DND-41 (cell line): ENCODE measurements around the gene TRAPPC5.

ENCODE experiments used
- ATAC-seq: fragments of 200-7000 bp; cut with Tn5 transposase; 3 replicates; pipeline ENCODE4 v1.9.1; 2021; ENCODE audit warnings: low read depth; ENCODE audit not compliant: insufficient read depth
- DNase-seq: peaks from one replicate; pipeline ENCODE4 v3.0.0-alpha.2; 2020
- H2AFZ ChIP-seq: 2 replicates; pipeline ENCODE4 v1.6.0; 2012; ENCODE audit warnings: low read depth, low read length
- H3K27ac ChIP-seq: 2 replicates; pipeline ENCODE4 v1.5.1; 2012; ENCODE audit warnings: low read length, inconsistent platforms
- H3K27me3 ChIP-seq: fragments of 200-600 bp; sonication (generic); 2 replicates; pipeline ENCODE4 v1.6.0; 2012; ENCODE audit warnings: low read length, mild to moderate bottlenecking, inconsistent platforms; ENCODE audit not compliant: insufficient read depth, poor library complexity
- H3K36me3 ChIP-seq: 2 replicates; pipeline ENCODE4 v1.5.1; 2012; ENCODE audit warnings: low read length, inconsistent platforms; ENCODE audit not compliant: insufficient read depth
- H3K4me1 ChIP-seq: 2 replicates; pipeline ENCODE4 v1.5.1; 2012; ENCODE audit warnings: mild to moderate bottlenecking, low read length; ENCODE audit not compliant: insufficient read depth
- H3K4me2 ChIP-seq: 2 replicates; pipeline ENCODE4 v1.6.0; 2012; ENCODE audit warnings: mild to moderate bottlenecking, moderate library complexity, low read length, inconsistent platforms; ENCODE audit not compliant: insufficient read depth
- H3K4me3 ChIP-seq, 2 experiments: fragments of 200-600 bp in 1 of 2; shearing (Covaris generic) in 1 of 2; 2 replicates each; pipeline ENCODE4 v1.5.1; 2012 to 2016; ENCODE audit warnings: inconsistent platforms in 2 of 2, low read length in 2 of 2, mild to moderate bottlenecking in 2 of 2, low read depth in 1 of 2, moderate library complexity in 1 of 2
- H3K79me2 ChIP-seq: 2 replicates; pipeline ENCODE4 v1.6.0; 2012; ENCODE audit warnings: low read length, inconsistent platforms; ENCODE audit not compliant: insufficient read depth
- H3K9ac ChIP-seq: 2 replicates; pipeline ENCODE4 v1.6.0; 2012; ENCODE audit warnings: low read depth, mild to moderate bottlenecking, inconsistent platforms, low read length, moderate library complexity
- H3K9me3 ChIP-seq: 2 replicates; pipeline ENCODE4 v1.5.1; 2012; ENCODE audit warnings: low read length, moderate library complexity, mild to moderate bottlenecking, inconsistent platforms; ENCODE audit not compliant: insufficient read depth, severe bottlenecking
- H4K20me1 ChIP-seq: 2 replicates; pipeline ENCODE4 v1.6.0; 2012; ENCODE audit warnings: low read length; ENCODE audit not compliant: insufficient read depth
- EZH2 ChIP-seq: IDR thresholded peaks from 3 replicates; pipeline ENCODE4 v1.6.1; 2012; ENCODE audit warnings: borderline replicate concordance, low read depth, mild to moderate bottlenecking, moderate library complexity, low read length, inconsistent platforms; ENCODE audit not compliant: severe bottlenecking
- TF ChIP-seq, protein P1 (sequence below): IDR thresholded peaks from 2 replicates; pipeline ENCODE4 v1.5.1; 2012; ENCODE audit warnings: borderline replicate concordance, low read length, moderate library complexity, mild to moderate bottlenecking; ENCODE audit not compliant: poor library complexity, severe bottlenecking; ENCODE audit errors: extremely low read depth

TRAPPC5 gene

DNA sequence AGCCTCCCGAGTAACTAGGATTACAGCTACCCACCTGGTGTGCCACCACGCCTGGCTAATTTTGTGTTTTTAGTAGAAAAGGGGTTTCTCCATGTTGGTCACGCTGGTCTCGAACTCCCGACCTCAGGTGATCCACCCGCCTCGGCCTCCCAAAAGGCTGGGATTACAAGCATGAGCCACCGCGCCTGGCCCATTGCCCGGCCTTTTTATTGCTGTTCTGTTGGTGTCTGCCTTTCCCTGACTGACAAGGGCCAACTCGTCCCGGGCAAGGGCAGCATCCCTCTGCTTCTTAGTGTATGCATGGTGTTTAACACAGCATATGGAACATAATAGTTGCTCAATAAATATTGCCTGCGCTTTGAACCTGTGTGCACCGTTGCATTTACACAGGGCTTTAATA is 18.0 kb upstream of the TRAPPC5 start:
- H3K4me1 ChIP-seq: peaks cover 12% of the 10 kb centered on the region
- no peaks in the 10 kb centered on the region for H3K79me2 ChIP-seq
- H3K9me3 ChIP-seq: no peaks in the 10 kb centered on the region
- no peak overlapping the region for H2AFZ ChIP-seq
- DNase-seq: no peak
- no peak overlapping the region for H3K27ac ChIP-seq
- no peaks in the 10 kb centered on the region for H3K27me3 ChIP-seq
- TF ChIP-seq EZH2: no peak
- TF ChIP-seq, protein P1, sequence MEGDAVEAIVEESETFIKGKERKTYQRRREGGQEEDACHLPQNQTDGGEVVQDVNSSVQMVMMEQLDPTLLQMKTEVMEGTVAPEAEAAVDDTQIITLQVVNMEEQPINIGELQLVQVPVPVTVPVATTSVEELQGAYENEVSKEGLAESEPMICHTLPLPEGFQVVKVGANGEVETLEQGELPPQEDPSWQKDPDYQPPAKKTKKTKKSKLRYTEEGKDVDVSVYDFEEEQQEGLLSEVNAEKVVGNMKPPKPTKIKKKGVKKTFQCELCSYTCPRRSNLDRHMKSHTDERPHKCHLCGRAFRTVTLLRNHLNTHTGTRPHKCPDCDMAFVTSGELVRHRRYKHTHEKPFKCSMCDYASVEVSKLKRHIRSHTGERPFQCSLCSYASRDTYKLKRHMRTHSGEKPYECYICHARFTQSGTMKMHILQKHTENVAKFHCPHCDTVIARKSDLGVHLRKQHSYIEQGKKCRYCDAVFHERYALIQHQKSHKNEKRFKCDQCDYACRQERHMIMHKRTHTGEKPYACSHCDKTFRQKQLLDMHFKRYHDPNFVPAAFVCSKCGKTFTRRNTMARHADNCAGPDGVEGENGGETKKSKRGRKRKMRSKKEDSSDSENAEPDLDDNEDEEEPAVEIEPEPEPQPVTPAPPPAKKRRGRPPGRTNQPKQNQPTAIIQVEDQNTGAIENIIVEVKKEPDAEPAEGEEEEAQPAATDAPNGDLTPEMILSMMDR: no peak
- H3K36me3 ChIP-seq: no peaks in the 10 kb centered on the region
- ATAC-seq: no peak
- no peaks in the 10 kb centered on the region for H4K20me1 ChIP-seq
- H3K9ac ChIP-seq: no peak overlapping the region
- H3K4me3 ChIP-seq: no peak overlapping the region
- H3K4me2 ChIP-seq: no peak overlapping the region

- no peak for TF ChIP-seq EZH2
- TF ChIP-seq, protein P1: no peak
- ATAC-seq (no peak), DNase-seq (no peak)
- Histone ChIP-seq H3K4me2 (no peak overlapping the region), H3K79me2 (no peaks in the 10 kb centered on the region), H3K4me1 (peaks cover 5% of the 10 kb centered on the region), H3K9ac (no peak overlapping the region), H3K27ac (no peak overlapping the region), H3K27me3 (no peaks in the 10 kb centered on the region), H3K4me3 (no peak overlapping the region), H4K20me1 (no peaks in the 10 kb centered on the region), H3K9me3 (no peaks in the 10 kb centered on the region), H3K36me3 (no peaks in the 10 kb centered on the region), H2AFZ (no peak overlapping the region)
Observed at GRCh38 chr19:7663706-7664105, 16.9 kb upstream of the TRAPPC5 start.

DNA sequence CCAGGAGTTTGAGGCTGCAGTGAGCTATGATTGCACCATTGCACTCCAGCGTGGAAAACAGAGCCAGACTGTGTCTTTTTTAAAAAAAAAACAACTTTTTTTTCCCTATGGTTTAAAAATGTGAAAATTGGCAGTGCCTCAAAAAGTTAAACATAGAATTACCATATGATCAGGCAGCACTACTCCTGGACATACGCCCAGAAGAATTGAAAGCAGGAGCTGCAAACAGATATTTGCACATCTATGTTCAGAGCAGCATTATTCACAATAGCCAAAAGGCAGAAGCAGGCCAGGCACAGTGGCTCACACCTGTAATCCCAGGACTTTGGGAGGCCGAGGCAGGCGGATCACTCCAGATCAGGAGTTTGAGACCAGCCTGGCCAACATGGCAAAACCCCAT is 15.6 kb upstream of the TRAPPC5 start:
- Histone ChIP-seq H4K20me1 (no peaks in the 10 kb centered on the region), H3K9me3 (no peaks in the 10 kb centered on the region), H3K9ac (no peak overlapping the region), H3K79me2 (no peaks in the 10 kb centered on the region), H3K36me3 (no peaks in the 10 kb centered on the region), H2AFZ (no peak overlapping the region), H3K27ac (no peak overlapping the region), H3K4me1 (peaks cover 11% of the 10 kb centered on the region), H3K4me3 (no peak overlapping the region), H3K4me2 (no peak overlapping the region), H3K27me3 (no peaks in the 10 kb centered on the region)
- no peak for ATAC-seq
- DNase-seq: no peak
- TF ChIP-seq EZH2: no peak
- TF ChIP-seq, protein P1: no peak

DNA sequence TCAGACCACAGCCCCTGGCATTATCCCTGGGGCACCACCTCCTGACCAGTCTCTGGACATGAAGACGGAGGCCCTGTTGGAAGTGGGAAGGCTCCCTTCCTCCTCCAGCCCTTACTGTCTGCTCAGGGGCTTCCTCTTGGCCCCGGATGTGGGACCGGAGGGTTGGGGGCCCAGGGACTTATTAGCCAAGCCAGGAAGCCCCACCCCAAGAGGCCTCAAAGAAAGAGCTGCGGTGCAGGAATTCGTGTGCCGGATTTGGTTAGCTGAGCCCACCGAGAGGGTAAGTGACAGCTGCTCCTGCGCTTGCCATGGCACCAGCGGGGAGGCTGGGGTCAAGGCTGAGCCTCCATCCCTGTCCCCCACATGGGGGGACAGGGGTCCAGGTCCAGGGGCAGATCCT is 11.8 kb upstream of the TRAPPC5 start, which contains the start of gene RETN:
RETN (plus strand) TSS at position 208 of the 400 bp plus-strand sequence. CDS start 278 bp downstream, outside the sequence.
- Histone ChIP-seq H3K4me1 (peaks cover 11% of the 10 kb centered on the region), H3K4me2 (peak within 1 kb of the TSS; percentile 7; the same call in 1 of the 2 replicates), H3K4me3 (no peak within 1 kb of the TSS), H3K9me3 (no peaks in the 10 kb centered on the region), H3K27ac (peak within 1 kb of the TSS; percentile 57; the same call in 1 of the 2 replicates), H4K20me1 (no peaks in the 10 kb centered on the region), H3K36me3 (no peaks in the 10 kb centered on the region), H3K27me3 (no peaks in the 10 kb centered on the region), H3K79me2 (no peaks in the 10 kb centered on the region), H2AFZ (no peak within 1 kb of the TSS), H3K9ac (no peak within 1 kb of the TSS)
- TF ChIP-seq EZH2: no peak
- ATAC-seq (peak; percentile 92), DNase-seq (peak; percentile 80)
